ENCODE measurements around the gene SOCS2.

The SOCS2 gene

DNA sequence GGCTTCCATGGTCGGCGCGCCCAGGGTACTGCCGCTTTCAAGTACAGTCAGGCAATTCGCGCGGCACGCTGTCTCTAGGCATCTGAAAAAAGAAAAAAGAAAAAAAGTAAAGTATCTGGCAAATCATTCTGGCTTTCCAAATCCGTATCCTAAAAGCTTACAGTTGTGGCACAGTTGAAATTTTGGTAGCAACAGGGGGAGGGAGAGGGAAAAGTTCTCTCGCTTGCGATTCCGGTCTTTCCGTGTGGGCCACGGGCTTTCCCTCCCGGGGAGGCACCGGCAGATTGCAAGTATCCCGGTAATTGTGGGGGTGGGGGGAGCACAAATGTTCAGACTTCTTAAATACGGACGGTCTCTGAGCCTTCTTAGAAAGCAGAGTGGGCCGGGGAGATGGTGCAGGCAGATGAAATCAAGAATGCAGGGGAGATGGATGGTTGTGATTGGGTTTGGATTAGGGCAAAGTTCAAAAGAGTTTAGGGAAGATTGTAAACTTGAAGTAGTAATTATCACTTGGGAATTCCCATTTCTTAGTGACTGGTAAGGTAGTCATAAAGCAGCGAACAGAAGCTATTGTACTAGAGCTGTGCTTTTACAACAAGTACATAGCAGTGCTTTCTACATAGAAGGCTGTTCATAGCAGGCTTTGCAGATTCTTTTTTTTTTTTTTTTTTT lies 1.2 kb downstream of the SOCS2 start:
- no peak overlapping the region for H3K4me2 ChIP-seq (ENCODE audit: low read length)
- H3K9ac ChIP-seq (ENCODE audit: low read length) = no peak overlapping the region
- H2AFZ ChIP-seq (ENCODE audit: low read length) = no peak overlapping the region

GRCh38 chr12:93577222-93577621 lies 4.7 kb downstream of the SOCS2 start:
- Histone ChIP-seq H3K79me2 (ENCODE audit: insufficient read depth, low read length) (no peaks in the 10 kb centered on the region), H3K9me2 (ENCODE audit: low read depth, low read length) (no peaks in the 10 kb centered on the region), H3K4me3 (ENCODE audit: low read depth, low read length, poor library complexity, severe bottlenecking) (no peak overlapping the region), H3K4me1 (ENCODE audit: insufficient read depth, low read length, severe bottlenecking) (no peaks in the 10 kb centered on the region), H3K9ac (ENCODE audit: low read length) (no peak overlapping the region), H3K9me3 (ENCODE audit: low read length) (no peaks in the 10 kb centered on the region), H3K27ac (ENCODE audit: low read depth, low read length, poor library complexity, severe bottlenecking) (no peak overlapping the region), H3K36me3 (ENCODE audit: insufficient read depth, low read length) (no peaks in the 10 kb centered on the region), H3K4me2 (ENCODE audit: low read length) (no peak overlapping the region), H2AFZ (ENCODE audit: low read length) (no peak overlapping the region), H3F3A (ENCODE audit: insufficient read depth, low read length) (no peaks in the 10 kb centered on the region), H3K27me3 (ENCODE audit: insufficient read depth, low read length) (no peaks in the 10 kb centered on the region), H4K20me1 (ENCODE audit: insufficient read depth, low read length) (no peaks in the 10 kb centered on the region)
- TF ChIP-seq EZH2 (IDR thresholded peaks at IDR 0.05; ENCODE audit: borderline replicate concordance, low read length) = no peak
- TF ChIP-seq, protein P1, sequence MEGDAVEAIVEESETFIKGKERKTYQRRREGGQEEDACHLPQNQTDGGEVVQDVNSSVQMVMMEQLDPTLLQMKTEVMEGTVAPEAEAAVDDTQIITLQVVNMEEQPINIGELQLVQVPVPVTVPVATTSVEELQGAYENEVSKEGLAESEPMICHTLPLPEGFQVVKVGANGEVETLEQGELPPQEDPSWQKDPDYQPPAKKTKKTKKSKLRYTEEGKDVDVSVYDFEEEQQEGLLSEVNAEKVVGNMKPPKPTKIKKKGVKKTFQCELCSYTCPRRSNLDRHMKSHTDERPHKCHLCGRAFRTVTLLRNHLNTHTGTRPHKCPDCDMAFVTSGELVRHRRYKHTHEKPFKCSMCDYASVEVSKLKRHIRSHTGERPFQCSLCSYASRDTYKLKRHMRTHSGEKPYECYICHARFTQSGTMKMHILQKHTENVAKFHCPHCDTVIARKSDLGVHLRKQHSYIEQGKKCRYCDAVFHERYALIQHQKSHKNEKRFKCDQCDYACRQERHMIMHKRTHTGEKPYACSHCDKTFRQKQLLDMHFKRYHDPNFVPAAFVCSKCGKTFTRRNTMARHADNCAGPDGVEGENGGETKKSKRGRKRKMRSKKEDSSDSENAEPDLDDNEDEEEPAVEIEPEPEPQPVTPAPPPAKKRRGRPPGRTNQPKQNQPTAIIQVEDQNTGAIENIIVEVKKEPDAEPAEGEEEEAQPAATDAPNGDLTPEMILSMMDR (IDR thresholded peaks at IDR 0.05; ENCODE audit: low read length) = no peak

More for the DNA sequence above, 1.2 kb downstream of the SOCS2 start:
- Histone ChIP-seq H3K4me1 (ENCODE audit: insufficient read depth, low read length, severe bottlenecking) (peaks cover 19% of the 10 kb centered on the region), H3K36me3 (ENCODE audit: insufficient read depth, low read length) (no peaks in the 10 kb centered on the region), H3K79me2 (ENCODE audit: insufficient read depth, low read length) (no peaks in the 10 kb centered on the region), H3K9me2 (ENCODE audit: low read depth, low read length) (no peaks in the 10 kb centered on the region), H3K27ac (ENCODE audit: low read depth, low read length, poor library complexity, severe bottlenecking) (no peak overlapping the region), H3F3A (ENCODE audit: insufficient read depth, low read length) (no peaks in the 10 kb centered on the region), H3K9me3 (ENCODE audit: low read length) (no peaks in the 10 kb centered on the region), H3K4me3 (ENCODE audit: low read depth, low read length, poor library complexity, severe bottlenecking) (no peak overlapping the region), H3K27me3 (ENCODE audit: insufficient read depth, low read length) (no peaks in the 10 kb centered on the region), H4K20me1 (ENCODE audit: insufficient read depth, low read length) (no peaks in the 10 kb centered on the region)
- TF ChIP-seq, protein P1 (IDR thresholded peaks at IDR 0.05; ENCODE audit: low read length) = no peak
- TF ChIP-seq EZH2 (IDR thresholded peaks at IDR 0.05; ENCODE audit: borderline replicate concordance, low read length) = no peak

DNA sequence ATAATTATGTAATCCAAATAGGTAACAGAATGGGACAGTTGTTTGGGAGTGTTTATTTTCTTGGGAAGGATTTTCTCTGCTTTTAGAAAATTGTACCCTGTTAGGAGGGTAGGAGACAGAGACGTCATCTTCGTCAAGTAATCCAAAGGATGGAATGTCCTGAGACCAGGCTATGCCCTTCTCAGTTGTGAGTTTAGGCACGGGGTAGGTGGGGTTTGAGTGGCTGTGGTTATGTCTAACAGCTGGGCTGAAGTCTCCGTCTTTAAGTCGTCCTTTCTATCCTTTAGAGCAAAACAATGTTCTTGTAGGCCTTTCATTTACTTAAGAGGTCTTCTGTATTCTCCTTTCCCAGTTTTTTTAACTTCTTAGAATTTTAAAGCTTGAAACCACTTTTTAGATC lies 5.7 kb downstream of the SOCS2 start:
- no peak overlapping the region for H3K4me2 ChIP-seq (ENCODE audit: low read length)
- no peak overlapping the region for H3K4me3 ChIP-seq (ENCODE audit: low read depth, low read length, poor library complexity, severe bottlenecking)
- H3K36me3 ChIP-seq (ENCODE audit: insufficient read depth, low read length) = no peaks in the 10 kb centered on the region
- H2AFZ ChIP-seq (ENCODE audit: low read length) = no peak overlapping the region
- H3K9ac ChIP-seq (ENCODE audit: low read length) = no peak overlapping the region
- H3K27ac ChIP-seq (ENCODE audit: low read depth, low read length, poor library complexity, severe bottlenecking) = no peak overlapping the region
- no peaks in the 10 kb centered on the region for H3K9me2 ChIP-seq (ENCODE audit: low read depth, low read length)
- H3K4me1 ChIP-seq (ENCODE audit: insufficient read depth, low read length, severe bottlenecking) = no peaks in the 10 kb centered on the region
- TF ChIP-seq, protein P1 (IDR thresholded peaks at IDR 0.05; ENCODE audit: low read length) = no peak
- TF ChIP-seq EZH2 (IDR thresholded peaks at IDR 0.05; ENCODE audit: borderline replicate concordance, low read length) = no peak
- H3F3A ChIP-seq (ENCODE audit: insufficient read depth, low read length) = no peaks in the 10 kb centered on the region
- no peaks in the 10 kb centered on the region for H3K79me2 ChIP-seq (ENCODE audit: insufficient read depth, low read length)
- H4K20me1 ChIP-seq (ENCODE audit: insufficient read depth, low read length) = no peaks in the 10 kb centered on the region
- no peaks in the 10 kb centered on the region for H3K27me3 ChIP-seq (ENCODE audit: insufficient read depth, low read length)
- no peaks in the 10 kb centered on the region for H3K9me3 ChIP-seq (ENCODE audit: low read length)
